H9 (cell line): ENCODE results near the gene PIK3CD. TPM values are rescaled to one million over a fixed set of nuclear protein-coding genes. Genes with fewer than 3 reads are reported as not detected.

ENCODE experiments used
- DNase-seq: peaks from one replicate; pipeline ENCODE4 v3.0.0-alpha.2; 2017
- H2AFZ ChIP-seq: one replicate; pipeline ENCODE4 v1.6.1; 2013; ENCODE audit warnings: mild to moderate bottlenecking, low read length, control low read depth, moderate library complexity
- H2AK5ac ChIP-seq: 2 replicates; pipeline ENCODE4 v1.6.1; 2013; ENCODE audit warnings: low read length, control low read depth, mixed read lengths; ENCODE audit not compliant: insufficient read length
- H2BK120ac ChIP-seq: one replicate; pipeline ENCODE4 v1.6.1; 2013; ENCODE audit warnings: low read depth, mild to moderate bottlenecking, low read length, control low read depth, inconsistent platforms; ENCODE audit not compliant: poor library complexity, severe bottlenecking
- H2BK12ac ChIP-seq: 2 replicates; pipeline ENCODE4 v1.6.1; 2013; ENCODE audit warnings: low read length, control low read depth, mixed read lengths, low read depth; ENCODE audit not compliant: insufficient read length
- H2BK15ac ChIP-seq: 2 replicates; pipeline ENCODE4 v1.6.1; 2013; ENCODE audit warnings: low read depth, low read length, control low read depth
- H2BK20ac ChIP-seq: one replicate; pipeline ENCODE4 v1.6.1; 2013; ENCODE audit warnings: low read depth, mild to moderate bottlenecking, low read length, control low read depth, inconsistent platforms; ENCODE audit not compliant: poor library complexity, severe bottlenecking
- H2BK5ac ChIP-seq: 2 replicates; pipeline ENCODE4 v1.6.1; 2013; ENCODE audit warnings: low read length, control low read depth, mixed read lengths; ENCODE audit not compliant: insufficient read length
- H3K14ac ChIP-seq: 2 replicates; pipeline ENCODE4 v1.6.1; 2013; ENCODE audit warnings: low read length, control low read depth; ENCODE audit not compliant: insufficient read depth
- H3K18ac ChIP-seq: 2 replicates; pipeline ENCODE4 v1.6.1; 2013; ENCODE audit warnings: low read depth, mild to moderate bottlenecking, mixed read lengths, low read length, control low read depth; ENCODE audit not compliant: insufficient read length
- H3K23ac ChIP-seq: 2 replicates; pipeline ENCODE4 v1.6.1; 2013; ENCODE audit warnings: low read length, control low read depth, mixed read lengths, low read depth; ENCODE audit not compliant: insufficient read length
- H3K23me2 ChIP-seq: 2 replicates; pipeline ENCODE4 v1.6.1; 2013; ENCODE audit warnings: low read depth, mild to moderate bottlenecking, mixed read lengths, low read length, control low read depth; ENCODE audit not compliant: insufficient read length, poor library complexity, severe bottlenecking
- H3K27ac ChIP-seq: 2 replicates; pipeline ENCODE4 v1.5.1; 2013; ENCODE audit warnings: low read length, control low read depth, mixed read lengths, low read depth; ENCODE audit not compliant: insufficient read length
- H3K27me3 ChIP-seq: 2 replicates; pipeline ENCODE4 v1.6.1; 2013; ENCODE audit warnings: low read length, control low read depth, inconsistent platforms; ENCODE audit not compliant: insufficient read depth
- H3K4ac ChIP-seq: 2 replicates; pipeline ENCODE4 v1.6.1; 2013; ENCODE audit warnings: low read depth, mild to moderate bottlenecking, control low read depth, inconsistent platforms, low read length, moderate library complexity
- H3K4me1 ChIP-seq: 2 replicates; pipeline ENCODE4 v1.6.1; 2013; ENCODE audit warnings: low read length, control low read depth, inconsistent platforms; ENCODE audit not compliant: insufficient read depth
- H3K4me2 ChIP-seq: 2 replicates; pipeline ENCODE4 v1.6.1; 2013; ENCODE audit warnings: low read length, control low read depth, mixed read lengths; ENCODE audit not compliant: insufficient read length, insufficient read depth
- H3K56ac ChIP-seq: 2 replicates; pipeline ENCODE4 v1.6.1; 2013; ENCODE audit warnings: low read depth, mild to moderate bottlenecking, mixed read lengths, low read length, control low read depth; ENCODE audit not compliant: insufficient read length
- H3K79me1 ChIP-seq: 2 replicates; pipeline ENCODE4 v1.6.1; 2013; ENCODE audit warnings: low read depth, mild to moderate bottlenecking, moderate library complexity, low read length, control low read depth, inconsistent platforms; ENCODE audit not compliant: insufficient read depth, poor library complexity, severe bottlenecking
- H3K79me2 ChIP-seq: 2 replicates; pipeline ENCODE4 v1.6.1; 2013; ENCODE audit warnings: low read length, control low read depth, inconsistent platforms; ENCODE audit not compliant: insufficient read depth
- H3K9ac ChIP-seq: 2 replicates; pipeline ENCODE4 v1.6.1; 2013; ENCODE audit warnings: low read length, control low read depth, mixed read lengths; ENCODE audit not compliant: insufficient read length; ENCODE audit errors: extremely low read depth
- H3K9me3 ChIP-seq: one replicate; pipeline ENCODE4 v1.6.1; 2013; ENCODE audit warnings: low read depth, low read length, inconsistent platforms; ENCODE audit not compliant: control insufficient read depth
- H3T11ph ChIP-seq: one replicate; pipeline ENCODE4 v1.6.1; 2013; ENCODE audit warnings: mild to moderate bottlenecking, low read length, control low read depth, inconsistent platforms
- H4K20me1 ChIP-seq: one replicate; pipeline ENCODE4 v1.6.1; 2013; ENCODE audit not compliant: control insufficient read depth, insufficient read length, insufficient read depth
- H4K5ac ChIP-seq: 2 replicates; pipeline ENCODE4 v1.6.1; 2013; ENCODE audit warnings: low read depth, mild to moderate bottlenecking, mixed read lengths, low read length, control low read depth; ENCODE audit not compliant: insufficient read length
- H4K8ac ChIP-seq: replicated peaks from 2 replicates; pipeline ENCODE4 v1.6.1; 2013; ENCODE audit warnings: low read length, control low read depth, mixed read lengths, low read depth; ENCODE audit not compliant: insufficient read length
- H4K91ac ChIP-seq: 2 replicates; pipeline ENCODE4 v1.6.1; 2013; ENCODE audit warnings: low read depth, mild to moderate bottlenecking, moderate library complexity, mixed read lengths, low read length, control low read depth; ENCODE audit not compliant: insufficient read length
- H3K27ac Mint-ChIP-seq, 3 experiments: 2 replicates in 2 of 3; 3 replicates in 1 of 3; pipeline ENCODE4 v1.8.0; 2020 to 2021; ENCODE audit warnings: mixed read lengths in 3 of 3, mild to moderate bottlenecking in 1 of 3, moderate library complexity in 1 of 3
- H3K27me3 Mint-ChIP-seq: 2 replicates; pipeline ENCODE4 v1.8.0; 2021; ENCODE audit warnings: low read depth, mild to moderate bottlenecking, moderate library complexity, mixed read lengths
- H3K36me3 Mint-ChIP-seq, 3 experiments: 2 replicates in 2 of 3; 3 replicates in 1 of 3; pipeline ENCODE4 v1.8.0; 2020 to 2021; ENCODE audit warnings: low read depth in 3 of 3, mixed read lengths in 3 of 3; ENCODE audit not compliant: insufficient read depth in 1 of 3
- H3K4me1 Mint-ChIP-seq, 2 experiments: 2 replicates each; pipeline ENCODE4 v1.8.0; 2020; ENCODE audit warnings: mixed read lengths in 2 of 2
- H3K4me3 Mint-ChIP-seq, 2 experiments: 2 replicates in 1 of 2; 3 replicates in 1 of 2; pipeline ENCODE4 v1.8.0; 2020 to 2021; ENCODE audit warnings: mild to moderate bottlenecking in 2 of 2, mixed read lengths in 2 of 2, moderate library complexity in 1 of 2
- H3K9me3 Mint-ChIP-seq, 2 experiments: 2 replicates in 1 of 2; 3 replicates in 1 of 2; pipeline ENCODE4 v1.8.0; 2020; ENCODE audit warnings: mild to moderate bottlenecking in 2 of 2, mixed read lengths in 2 of 2, moderate library complexity in 1 of 2
- CTCF ChIP-seq: fragments of 200-600 bp; sonication (generic); conservative IDR thresholded peaks from 3 replicates; pipeline ENCODE4 v1.8.0; 2021; ENCODE audit warnings: antibody characterized with exemption, mild to moderate bottlenecking
- whole genome bisulfite sequencing: extraction: QIAGEN DNeasy Blood & Tissue Kit; methylation state at CpG from one replicate; pipeline ENCODE4 v1.1.7; 2013; ENCODE audit warnings: missing lambda C conversion rate, low lambda C conversion rate, mixed read lengths; ENCODE audit not compliant: insufficient read length; ENCODE audit errors: extremely low coverage; 5-methylcytosine and 5-hydroxymethylcytosine counted together
- total RNA-seq: library from RNA; stranded (reverse); gene quantifications from 2 replicates; pipeline ENCODE4 v1.2.1, GENCODE V29; 2021

PIK3CD gene
- total RNA-seq, 1 experiment from 2014 or later: 10.0 TPM

GRCh38 chr1:9602794-9603167 lies 48.8 kb upstream of the PIK3CD start:
- Histone ChIP-seq H3K56ac (no peak overlapping the region), H3K4ac (no peak overlapping the region), H3T11ph (no peak overlapping the region), H4K8ac (no peak overlapping the region), H3K18ac (no peak overlapping the region), H3K23ac (no peak overlapping the region), H4K91ac (no peak overlapping the region), H3K23me2 (no peaks in the 10 kb centered on the region), H3K79me1 (no peaks in the 10 kb centered on the region), H2BK12ac (no peak overlapping the region), H3K4me1 (no peaks in the 10 kb centered on the region), H4K20me1 (no peaks in the 10 kb centered on the region), H2BK20ac (no peak overlapping the region), H2BK15ac (no peak overlapping the region), H2BK120ac (no peak overlapping the region), H2BK5ac (no peak overlapping the region), H2AK5ac (no peak overlapping the region), H3K4me2 (no peak overlapping the region), H3K14ac (no peak overlapping the region), H2AFZ (no peak overlapping the region), H3K27ac (no peak overlapping the region), H3K79me2 (no peaks in the 10 kb centered on the region), H3K9ac (no peak overlapping the region), H3K27me3 (no peaks in the 10 kb centered on the region), H4K5ac (no peak overlapping the region), H3K9me3 (no peaks in the 10 kb centered on the region)
- no peaks in the 10 kb centered on the region for H3K4me1 Mint-ChIP-seq
- no peak for TF ChIP-seq CTCF
- DNase-seq: no peak
- no peaks in the 10 kb centered on the region for H3K27me3 Mint-ChIP-seq
- no CpG with 5 or more reads among the region's 9 CpGs for WGBS
- no peaks in the 10 kb centered on the region for H3K9me3 Mint-ChIP-seq
- H3K36me3 Mint-ChIP-seq: peaks cover 9 to 46% (median 43%) of the 10 kb centered on the region in 3 experiments; a peak in 6 of 7 replicates
- no peak overlapping the region for H3K4me3 Mint-ChIP-seq
- no peak overlapping the region for H3K27ac Mint-ChIP-seq
